GM13977 (cell line): ENCODE data around the gene POLR2C.

Experiments used
- DNase-seq: peaks from one replicate; pipeline ENCODE4 v3.0.0; 2012; ENCODE audit warnings: low spot score
- in situ Hi-C: fragments of 300-500 bp; cut with MboI; formaldehyde crosslinking; loops from one replicate; pipeline ENCODE4 v1.12.0; 2022; ENCODE audit warnings: low sequenced_read_pairs, low pct_unique_long_range_greater_than_20kb, mixed read lengths, inconsistent platforms; ENCODE audit not compliant: unreplicated experiment
- TF ChIP-seq, protein P1 (sequence below): IDR thresholded peaks from 2 replicates; pipeline ENCODE4 v1.5.1; 2012; ENCODE audit warnings: mild to moderate bottlenecking, control low read depth; ENCODE audit not compliant: insufficient read depth; ENCODE audit errors: extremely low read depth, missing control alignments

Gene POLR2C

DNA sequence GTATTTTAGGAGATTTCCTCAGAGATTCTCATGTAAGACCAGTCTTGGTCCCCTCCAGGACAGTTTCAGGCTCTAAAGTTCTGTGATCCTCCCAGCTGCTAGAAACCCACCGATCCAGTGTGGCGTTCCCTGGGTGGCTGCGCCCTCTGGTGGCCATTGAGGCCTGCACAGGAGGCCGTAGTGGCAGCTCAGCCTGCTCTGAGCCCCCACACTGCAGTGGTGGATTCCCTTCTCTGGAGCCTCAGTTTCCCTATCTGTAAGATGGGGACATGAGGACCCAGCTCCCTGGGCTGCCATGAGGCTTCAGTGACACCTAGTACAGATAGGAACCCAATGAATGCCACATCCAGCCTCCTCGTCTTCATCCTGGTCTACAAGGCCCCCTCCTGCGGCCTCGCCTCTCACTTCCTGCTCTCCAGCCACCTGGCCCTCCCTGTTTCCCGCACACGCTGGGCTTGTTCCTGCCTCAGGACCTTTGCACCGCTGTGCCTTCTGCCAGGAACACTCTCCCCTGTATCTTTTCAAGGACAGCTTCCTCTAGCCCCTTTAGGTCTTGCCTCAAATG, 57.4 kb downstream of the POLR2C start:
- in situ Hi-C loops: no loop called here
- DNase-seq: peak; percentile 95
- TF ChIP-seq, protein P1, sequence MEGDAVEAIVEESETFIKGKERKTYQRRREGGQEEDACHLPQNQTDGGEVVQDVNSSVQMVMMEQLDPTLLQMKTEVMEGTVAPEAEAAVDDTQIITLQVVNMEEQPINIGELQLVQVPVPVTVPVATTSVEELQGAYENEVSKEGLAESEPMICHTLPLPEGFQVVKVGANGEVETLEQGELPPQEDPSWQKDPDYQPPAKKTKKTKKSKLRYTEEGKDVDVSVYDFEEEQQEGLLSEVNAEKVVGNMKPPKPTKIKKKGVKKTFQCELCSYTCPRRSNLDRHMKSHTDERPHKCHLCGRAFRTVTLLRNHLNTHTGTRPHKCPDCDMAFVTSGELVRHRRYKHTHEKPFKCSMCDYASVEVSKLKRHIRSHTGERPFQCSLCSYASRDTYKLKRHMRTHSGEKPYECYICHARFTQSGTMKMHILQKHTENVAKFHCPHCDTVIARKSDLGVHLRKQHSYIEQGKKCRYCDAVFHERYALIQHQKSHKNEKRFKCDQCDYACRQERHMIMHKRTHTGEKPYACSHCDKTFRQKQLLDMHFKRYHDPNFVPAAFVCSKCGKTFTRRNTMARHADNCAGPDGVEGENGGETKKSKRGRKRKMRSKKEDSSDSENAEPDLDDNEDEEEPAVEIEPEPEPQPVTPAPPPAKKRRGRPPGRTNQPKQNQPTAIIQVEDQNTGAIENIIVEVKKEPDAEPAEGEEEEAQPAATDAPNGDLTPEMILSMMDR: peak; percentile 99
